Activated T-cell treated with anti-CD3 and anti-CD28 coated beads, Interleukin-2, amount 50 U/mL, for 48 hours (primary cell): ENCODE data around the gene SIT1.

Source experiments
- DNase-seq, 2 experiments: peaks; one replicate each; pipeline ENCODE4 v3.0.0-alpha.2; 2020

Gene SIT1, protein sequence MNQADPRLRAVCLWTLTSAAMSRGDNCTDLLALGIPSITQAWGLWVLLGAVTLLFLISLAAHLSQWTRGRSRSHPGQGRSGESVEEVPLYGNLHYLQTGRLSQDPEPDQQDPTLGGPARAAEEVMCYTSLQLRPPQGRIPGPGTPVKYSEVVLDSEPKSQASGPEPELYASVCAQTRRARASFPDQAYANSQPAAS

DNA sequence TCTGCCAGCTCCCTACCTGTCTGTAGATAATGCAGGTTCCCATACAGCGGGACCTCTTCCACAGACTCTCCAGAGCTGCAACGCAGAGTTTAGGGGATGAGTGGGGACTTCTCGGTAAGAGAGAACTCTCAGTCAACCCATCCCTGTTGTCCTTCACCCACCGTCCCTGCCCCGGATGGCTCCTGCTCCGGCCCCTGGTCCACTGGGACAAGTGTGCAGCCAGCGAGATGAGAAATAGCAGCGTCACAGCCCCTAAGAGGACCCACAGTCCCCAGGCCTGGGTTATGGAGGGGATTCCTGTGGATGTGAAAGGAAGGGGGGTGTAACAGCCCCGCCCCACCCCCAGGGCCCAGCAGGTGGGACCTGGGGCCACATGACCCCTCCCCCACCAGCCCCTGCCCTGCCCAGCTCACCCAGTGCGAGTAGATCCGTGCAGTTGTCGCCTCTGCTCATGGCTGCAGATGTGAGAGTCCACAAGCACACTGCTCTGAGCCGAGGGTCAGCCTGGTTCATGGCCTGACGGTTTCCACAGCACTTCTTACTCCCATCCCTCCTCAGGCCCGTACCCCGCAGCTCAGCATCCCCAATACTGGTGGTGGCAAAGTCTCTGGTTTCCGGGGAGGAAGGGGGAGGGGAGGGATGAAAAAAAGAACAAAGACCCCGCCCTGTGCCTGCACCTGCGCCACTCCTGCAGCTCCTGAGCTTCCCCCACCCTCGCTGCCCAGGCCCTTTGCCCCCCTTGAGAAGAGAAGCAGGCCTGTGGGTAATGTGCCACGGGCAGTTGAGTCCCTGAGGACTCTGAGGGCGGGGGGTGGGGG is at the start of gene SIT1:
Gene SIT1, minus strand, starts transcription at position 591 of the 818 bp plus-strand sequence. Its CDS starts 78 bp downstream, at position 513.
- peak; percentile 62 to 67 for DNase-seq

DNA sequence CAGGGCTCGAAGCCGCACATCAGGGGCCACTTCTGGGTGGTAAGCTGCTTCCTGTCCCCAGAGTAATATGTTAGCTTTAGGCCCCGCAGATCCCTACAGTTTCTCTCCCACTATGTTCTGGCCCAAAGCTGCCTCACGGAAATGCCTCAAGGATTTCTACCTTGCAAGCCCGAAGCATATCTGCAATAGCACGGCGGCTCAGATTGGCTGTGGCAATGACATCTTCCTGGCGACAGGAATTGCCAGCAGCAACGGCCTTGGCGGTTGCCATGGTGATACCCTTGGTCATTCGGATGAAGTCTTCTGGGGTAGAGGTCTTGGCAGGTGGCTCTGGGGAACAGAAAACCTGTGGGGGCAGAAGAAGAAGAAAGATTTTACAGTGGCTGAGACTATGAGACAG is 49.3 kb upstream of the SIT1 start:
- no peak for DNase-seq

DNA sequence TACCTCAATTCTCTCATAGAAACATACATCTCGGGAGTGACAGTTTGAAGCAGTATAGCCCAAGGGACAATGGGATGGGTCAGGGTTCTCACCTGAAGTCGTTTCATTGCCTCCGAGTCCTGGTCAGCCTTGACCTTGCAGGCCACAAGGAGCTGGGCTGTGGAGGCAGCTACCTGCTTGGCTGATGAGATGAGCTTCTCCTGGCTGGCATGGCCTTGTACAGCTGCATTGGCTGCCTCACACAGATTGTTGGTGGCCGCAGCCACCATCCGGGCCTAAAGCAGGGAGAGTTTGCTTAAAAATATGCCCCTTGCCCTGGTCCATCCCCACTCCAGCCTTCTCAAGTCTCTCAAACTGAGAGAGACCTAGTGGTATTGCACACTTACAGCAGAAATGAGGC is 47.5 kb upstream of the SIT1 start:
- no peak for DNase-seq

DNA sequence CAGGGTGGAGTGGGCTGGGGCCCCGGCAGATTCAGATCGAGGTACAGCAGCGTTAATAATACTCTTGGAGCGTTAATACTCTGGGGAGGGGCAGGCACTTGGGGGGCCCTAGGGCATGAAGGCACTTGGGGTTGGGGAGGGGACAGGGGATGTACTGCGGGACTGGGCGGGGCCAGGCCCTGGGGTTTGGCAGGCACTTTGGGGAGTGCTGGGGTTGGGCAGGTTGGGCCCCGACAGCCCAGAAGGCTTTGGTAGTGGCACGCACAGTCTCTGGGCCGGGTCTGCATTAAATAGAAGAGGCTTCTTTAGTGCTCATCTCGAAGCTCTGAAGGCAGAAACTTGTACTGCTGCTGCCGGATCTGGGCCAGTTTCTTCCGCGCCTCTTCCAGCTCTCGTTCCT is 46.8 kb upstream of the SIT1 start:
- no peak for DNase-seq

DNA sequence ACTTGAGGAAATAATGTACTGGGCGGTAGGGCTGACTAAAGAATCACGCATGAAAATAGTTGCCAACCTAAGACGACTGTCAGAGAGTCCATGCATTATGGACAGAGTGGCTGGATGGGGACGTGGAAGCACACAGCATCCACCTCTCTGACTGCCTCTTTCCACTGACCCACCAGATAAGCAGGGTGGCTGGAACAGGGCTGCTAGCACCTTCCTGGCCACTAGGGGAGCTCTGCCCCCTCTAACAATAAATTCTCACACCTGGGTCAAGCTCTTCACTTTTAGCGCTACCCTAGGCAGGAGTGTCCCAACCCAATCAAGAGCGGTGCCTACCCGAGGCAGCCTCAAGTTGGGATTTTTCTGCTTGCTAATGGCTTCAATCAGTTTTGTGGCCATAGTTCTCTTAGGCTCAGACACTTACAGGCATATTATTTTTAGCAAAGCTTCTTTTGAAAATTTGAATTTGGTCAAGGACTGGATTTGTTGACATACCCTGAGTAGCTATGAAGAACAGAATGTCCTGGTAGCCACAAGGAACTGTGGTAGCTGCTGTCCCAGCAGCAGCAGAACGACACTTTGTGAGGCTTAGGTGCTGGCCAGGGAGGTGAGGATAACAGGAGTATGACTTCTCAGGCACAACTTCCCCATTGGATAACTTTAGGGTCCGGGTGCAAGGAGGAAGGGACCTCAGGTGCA is 45.9 kb upstream of the SIT1 start:
- peak; percentile 72 to 74 for DNase-seq

DNA sequence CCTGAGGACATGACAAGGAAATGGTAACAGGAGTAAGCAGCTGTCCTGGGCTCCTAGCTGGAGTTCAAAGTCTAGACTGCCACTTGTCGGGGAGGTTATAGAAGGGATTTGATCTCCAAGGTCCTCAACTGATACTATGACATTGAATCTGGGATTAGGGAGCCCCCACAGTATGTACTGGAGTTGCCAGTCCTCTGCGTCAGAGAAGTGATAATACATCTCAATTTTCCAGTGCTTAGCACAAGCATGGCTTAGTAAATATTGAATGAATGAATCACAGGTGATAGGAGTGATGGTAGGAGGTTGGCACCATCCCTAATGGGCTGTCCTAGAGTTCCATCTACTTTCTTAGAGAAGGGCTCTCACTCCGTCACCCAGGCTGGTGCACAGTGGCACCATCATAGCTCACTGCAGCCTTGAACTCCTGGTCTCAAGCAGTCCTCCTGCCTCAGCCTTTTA is 45.2 kb upstream of the SIT1 start:
- DNase-seq = no peak

DNA sequence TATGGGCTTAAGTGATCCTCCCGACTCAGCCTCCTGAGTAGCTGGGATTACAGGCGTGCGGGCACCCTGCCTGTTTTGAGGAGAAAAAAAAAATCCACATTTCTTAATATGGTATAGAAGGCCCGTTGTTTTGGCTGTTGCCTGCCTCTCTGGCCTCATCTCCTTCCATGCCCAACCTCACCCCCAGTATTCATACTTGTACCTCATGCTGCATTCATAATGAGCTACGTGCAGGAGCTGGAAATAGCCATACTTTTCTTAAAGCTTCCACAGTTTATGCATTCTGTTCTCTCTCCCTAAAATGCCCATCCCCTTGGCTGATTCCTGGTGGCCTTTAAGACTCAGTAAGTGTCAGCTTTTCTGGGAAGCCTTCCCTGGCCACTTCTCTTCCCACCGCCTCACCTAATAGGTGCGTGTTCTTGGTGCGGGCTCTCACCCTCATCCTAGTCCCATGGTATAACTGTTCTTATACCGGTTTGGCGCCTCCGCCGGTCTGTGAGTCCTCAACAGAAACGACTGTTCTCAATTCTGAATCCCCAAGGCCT is 41.1 kb upstream of the SIT1 start:
- DNase-seq = no peak

DNA sequence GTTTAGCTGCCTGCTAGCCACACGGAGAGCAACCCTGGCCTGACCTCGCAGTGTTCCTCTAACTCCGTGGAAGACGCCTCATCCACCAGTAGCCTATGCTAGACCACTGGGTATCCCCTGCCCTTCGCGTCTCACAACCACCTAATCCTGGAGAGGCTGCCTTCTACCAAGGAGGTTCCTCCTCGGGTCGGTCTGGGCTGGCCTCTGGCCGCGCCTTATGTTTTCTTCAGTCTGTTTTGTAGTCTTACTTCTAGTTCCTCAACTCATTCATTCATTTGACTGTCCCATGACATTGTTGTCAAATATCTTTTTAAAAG is 40.6 kb upstream of the SIT1 start:
- no peak for DNase-seq

DNA sequence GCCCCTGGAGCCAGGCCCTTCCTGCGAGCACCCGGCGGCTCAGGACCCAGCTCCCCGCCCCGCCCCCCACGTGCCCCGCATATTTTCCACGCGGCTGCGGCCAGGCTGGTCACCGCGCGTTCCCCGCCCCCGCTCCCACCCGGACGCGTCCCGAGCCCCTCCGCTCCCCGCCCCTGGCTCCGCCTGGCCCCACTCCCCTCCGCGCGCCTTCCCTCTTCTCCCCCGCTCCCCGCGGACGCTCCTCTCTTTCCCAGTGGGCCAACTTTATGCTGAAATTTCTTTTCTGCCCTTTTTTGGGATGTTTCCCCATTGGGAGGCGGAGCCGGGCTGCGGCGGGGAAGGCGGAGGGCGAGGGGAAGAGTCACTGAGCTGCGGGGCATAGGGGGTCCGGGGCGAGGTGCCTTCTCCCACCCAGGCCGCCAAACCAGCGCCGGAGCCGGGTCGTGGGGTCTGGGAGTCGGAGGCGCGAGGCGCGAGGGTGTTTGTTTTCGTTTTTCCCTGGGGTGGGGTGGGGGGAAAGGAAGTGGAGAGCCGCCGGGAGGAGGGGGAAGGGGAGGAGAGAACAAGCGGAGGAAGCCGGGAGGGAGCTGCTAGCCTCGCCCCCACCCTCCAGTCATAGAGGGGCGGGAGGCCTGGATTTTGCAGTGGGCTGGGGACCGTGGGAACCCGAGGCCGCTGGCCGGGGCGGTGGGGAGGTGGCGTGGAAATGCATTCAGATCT is 40.0 kb upstream of the SIT1 start:
- peak; percentile 45 to 48 for DNase-seq

DNA sequence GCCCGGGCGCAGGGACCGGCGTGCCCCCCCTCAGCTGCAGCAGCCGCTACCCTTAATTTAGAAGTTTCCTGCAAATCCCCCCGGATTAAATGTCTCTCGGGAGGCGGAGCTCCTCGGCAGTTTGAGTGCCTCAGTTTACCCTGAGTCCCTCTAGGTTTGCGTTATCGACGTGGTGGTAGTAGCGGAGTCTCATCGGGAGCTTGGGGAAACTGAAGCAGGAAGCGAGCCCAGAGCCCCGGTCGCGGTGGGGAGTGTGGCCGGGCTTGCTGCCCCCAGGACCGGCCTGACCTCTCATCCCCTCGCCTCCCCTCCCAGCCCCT is 39.5 kb upstream of the SIT1 start:
- no peak for DNase-seq

DNA sequence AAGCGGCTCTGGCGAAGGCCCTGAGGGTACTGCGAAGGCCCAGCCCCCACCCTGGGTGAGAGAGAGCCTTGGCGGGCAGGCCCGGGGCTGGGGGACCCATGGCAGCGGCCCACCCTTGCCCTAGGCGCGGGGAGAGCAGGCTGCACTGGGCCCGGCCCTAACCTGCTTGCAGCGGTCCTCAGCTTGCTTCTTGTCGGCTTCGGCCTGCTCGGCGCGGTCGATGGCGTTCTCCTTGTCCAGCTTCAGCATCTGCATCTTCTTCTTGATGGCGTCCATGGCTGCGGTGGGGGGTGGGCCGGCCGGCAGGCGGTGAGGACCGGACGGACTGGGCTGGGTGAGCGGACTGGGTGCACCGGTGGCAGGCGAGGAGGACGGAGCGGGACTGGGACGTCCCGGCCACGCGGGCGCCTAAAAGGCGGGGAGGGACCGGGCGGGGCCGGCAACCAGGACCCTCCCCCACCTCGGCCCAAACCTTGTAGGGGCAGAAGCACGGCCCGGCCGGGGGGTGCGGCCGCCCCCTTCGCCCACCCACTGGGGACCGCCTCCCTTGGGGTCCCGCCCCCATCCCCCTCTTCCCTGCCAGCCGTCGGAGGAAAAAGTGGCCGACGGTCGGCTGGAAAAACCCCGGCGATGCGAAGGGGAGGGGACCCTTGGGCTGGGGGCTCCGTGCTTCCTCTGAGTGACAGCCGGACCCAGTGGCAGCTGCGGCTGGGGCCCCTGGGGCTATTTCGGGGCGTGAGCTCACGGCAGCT is 39.0 kb upstream of the SIT1 start, which contains the start of gene TPM2:
Gene TPM2, minus strand, starts transcription at position 384 of the 752 bp plus-strand sequence. Its CDS starts 108 bp downstream, at position 276.
- DNase-seq = no peak

DNA sequence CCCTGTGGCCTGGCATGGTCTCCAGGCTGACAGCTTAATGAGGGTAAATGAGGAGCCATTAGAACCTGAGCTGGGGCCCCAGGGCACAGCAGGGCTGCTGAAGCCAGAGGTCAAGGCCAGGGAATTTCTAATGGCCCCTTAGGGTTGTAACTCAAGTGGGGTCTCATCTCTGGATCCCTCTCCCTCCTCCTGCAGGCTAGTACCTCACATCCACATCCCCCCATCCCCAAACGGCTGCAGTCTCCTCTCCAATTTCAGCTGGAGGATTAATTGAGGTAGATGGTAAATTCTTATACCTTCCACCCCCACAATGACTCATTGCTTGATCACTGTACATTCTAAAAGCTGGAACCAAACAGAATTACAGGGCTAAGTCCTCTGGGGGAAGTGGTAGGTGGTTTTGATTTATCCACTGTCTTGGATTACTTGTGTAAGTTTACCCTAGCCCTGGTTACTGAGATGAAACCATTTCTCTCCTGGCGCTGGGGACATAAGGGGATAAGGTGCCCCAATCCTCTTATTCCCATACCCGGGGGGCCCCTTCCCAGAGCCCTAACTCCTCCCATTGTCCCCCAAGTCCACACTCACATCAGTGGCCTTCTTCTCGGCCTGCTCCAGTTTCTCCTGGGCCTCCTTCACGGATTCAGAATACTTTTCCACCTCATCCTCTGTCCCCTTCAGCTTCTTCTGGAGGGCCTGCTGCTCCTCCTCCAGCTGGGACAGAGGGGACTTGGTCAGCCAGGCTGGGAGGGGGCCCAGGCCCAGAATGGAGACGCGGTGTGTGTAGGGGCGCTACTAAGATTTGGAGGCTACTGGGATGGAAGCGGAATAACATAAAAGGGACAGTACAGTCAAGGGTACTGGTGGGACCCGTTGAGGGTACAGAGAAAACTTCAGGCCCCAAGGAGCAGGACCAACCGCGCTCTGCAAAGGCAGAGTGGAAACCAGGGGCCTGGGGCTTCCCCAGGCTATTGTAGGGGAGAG is 38.1 kb upstream of the SIT1 start:
- DNase-seq = peak in 1 of 2 experiments; percentile 38

DNA sequence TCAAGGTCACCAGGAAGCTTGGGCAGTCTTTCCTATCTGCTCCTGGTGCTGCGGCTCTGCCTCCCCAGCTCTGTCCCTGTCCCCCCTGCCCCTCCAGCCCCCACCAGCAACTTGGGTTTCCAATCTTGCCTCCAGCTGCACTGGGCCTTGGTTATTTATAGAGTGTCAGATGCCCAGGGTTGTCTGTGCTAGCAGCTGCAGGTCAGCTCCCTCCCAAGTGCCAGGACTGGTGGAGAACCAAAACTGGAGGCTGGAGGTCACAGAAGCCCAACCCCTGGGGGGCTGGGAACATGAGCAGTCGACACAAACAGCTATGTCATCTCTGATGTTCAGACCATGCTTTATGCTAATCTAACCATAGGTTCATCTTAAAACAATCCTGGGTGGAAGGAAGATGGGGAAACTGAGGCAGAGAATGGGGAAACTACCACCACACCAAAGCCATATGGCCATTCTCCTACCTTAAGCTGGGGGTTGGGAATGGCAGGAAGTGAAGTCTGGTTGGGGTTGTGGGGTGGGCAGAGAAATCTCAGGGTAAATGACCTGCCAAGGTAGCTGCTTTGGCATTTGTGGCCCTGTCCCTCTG is 37.3 kb upstream of the SIT1 start:
- no peak for DNase-seq

DNA sequence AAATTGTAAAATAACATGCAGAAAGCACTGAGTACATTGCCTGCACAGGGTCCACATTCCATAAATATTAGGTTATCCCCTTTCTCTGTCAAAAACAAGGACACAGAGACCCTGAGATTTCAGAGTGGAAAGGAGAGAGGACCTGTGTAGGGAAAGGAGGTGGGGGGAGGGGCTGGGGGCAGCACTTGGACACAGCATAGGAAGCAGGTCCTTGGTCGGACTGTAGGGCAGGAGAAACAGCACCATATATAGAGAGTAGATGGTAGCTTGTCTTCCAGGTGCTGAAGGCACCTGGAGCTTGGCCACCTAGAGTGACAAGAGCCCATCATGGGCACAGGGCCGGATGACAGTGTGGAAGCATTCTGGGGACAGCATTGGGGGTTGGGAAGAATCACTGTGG is 36.6 kb upstream of the SIT1 start:
- DNase-seq = no peak

DNA sequence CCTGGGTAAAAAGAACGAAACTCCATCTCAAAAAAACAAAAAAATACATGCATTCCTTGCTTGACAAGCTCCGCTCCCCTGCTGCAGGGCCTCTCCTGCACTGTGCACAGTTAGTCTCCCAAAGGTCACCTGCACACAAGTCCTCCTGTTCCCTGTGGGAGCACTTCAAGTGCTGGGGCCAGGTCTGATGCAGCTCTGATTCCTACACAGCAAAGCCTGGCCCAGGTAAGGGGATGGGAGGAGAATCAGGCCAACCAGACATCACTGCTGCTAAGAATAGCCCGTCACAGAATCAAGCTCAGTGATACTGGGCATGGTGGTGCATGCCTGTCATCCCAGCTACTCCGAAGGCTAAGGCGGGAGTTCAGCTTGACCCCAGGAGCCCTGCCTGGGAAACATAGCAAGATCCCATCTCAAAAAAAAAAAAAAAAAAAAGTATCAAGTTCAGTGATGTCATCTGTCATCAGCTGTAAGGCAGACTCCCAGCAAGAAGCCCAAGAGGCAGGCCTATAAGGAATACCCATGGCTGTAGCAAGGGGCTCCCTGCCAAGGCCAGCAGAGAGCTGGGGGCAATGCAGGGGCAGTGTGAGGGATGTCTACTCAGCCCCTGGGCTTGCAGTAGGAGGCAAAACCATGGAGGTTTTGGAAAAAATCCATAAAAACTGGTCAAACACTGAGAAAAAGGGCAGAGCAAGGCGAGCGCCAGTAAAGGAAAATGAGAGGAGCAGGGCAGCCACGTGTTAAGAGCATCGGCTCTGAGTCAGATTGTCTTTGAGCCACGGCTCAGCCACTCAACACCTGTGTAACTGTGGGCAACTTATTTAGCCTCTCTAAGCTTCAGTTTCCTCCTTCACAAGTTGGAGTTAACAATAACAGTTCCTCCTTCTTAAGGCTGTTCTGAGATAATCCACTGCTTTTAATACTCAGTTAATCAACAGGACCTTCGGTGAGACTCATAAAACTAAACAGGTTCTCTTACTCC is 35.8 kb upstream of the SIT1 start:
- DNase-seq = no peak

DNA sequence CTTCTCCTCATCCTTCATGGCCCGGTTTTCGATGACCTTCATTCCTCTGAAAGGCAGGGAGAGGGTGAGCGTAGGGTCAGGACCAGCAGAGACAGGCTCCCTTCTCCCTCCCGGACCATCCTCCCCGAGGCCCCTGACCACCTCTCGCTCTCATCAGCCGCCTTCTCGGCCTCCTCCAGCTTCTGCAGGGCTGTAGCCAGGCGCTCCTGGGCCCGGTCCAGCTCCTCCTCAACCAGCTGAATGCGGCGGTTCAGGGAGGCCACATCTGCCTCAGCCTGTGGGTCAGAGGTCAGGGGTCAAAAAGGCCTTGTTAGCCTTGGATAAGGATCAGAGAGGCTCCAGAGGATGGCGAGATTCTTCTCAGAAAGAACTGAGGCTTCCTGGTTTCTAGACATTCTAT is 34.8 kb upstream of the SIT1 start:
- DNase-seq = no peak

DNA sequence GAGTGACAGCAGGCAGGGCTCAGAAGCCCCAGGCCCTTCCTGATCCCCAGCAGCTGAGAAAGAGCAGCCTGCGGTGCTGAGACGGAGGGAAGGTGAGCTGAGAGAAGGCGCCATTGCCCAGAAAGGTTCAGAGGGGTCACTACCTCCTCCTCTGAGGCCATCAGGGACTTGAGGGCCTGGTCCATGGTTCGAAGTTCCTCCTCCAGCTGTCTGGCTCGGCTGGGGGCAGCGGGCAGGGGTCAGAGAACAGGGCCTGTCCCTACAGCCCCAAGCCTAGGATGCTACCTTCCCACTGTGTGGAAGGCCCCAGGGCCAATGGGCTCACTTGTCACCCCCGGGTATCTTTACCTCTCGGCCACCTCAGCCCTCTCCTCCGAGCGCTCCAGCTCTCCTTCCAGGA is 34.2 kb upstream of the SIT1 start:
- DNase-seq = no peak

DNA sequence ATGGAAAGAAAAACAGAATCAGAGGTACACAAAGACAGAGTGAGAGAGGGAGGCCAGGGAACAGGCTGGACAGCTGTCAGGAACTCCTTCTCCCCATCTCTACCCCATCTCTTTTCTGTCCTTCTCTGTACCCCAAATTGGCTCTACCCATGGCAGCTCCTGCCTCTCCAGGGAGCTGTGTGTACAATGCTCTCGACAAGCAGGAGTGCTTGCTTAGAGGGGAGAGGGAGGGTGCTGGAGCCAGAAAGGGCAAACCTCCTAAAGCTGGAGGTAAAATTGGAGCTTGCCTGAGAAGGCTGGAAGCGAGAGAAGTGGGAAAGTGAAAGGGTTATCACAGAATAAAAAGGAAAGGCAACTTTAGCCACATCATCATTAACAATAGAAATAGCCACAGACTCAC is 32.6 kb upstream of the SIT1 start:
- DNase-seq = no peak
